HepG2 (cell line): Measurements from ENCODE around the gene ADAM8. TPM values are rescaled to one million over a fixed set of nuclear protein-coding genes. Genes with fewer than 3 reads are reported as not detected.
A peak's percentile ranks its signal among the peaks of the same experiment; 100 is the strongest.

Experiments
- AKAP8 ChIP-seq: sonication (generic); formaldehyde crosslinking; IDR thresholded peaks from 2 replicates; pipeline ENCODE4 v1.5.1; 2020; ENCODE audit warnings: mild to moderate bottlenecking, missing genetic modification reagents
- KLF16 ChIP-seq, 2 experiments: sonication (generic) in 1 of 2; formaldehyde crosslinking in 1 of 2; IDR thresholded peaks; 2 replicates each; pipeline versions ENCODE4 v1.6.1 to v1.8.0; 2016 to 2023; ENCODE audit warnings: missing genetic modification reagents in 2 of 2, missing compliant biosample characterization in 1 of 2
- MED1 ChIP-seq: sonication (generic); formaldehyde crosslinking; IDR thresholded peaks from 2 replicates; pipeline ENCODE4 v1.4.0; 2020; ENCODE audit warnings: missing genetic modification reagents
- MIER2 ChIP-seq: IDR thresholded peaks from 2 replicates; pipeline ENCODE4 v1.6.1; 2016; ENCODE audit warnings: missing biosample characterization, missing genetic modification reagents
- NPAS2 ChIP-seq: sonication (generic); formaldehyde crosslinking; IDR thresholded peaks from 2 replicates; pipeline ENCODE4 v1.8.0; 2022; ENCODE audit warnings: mild to moderate bottlenecking, missing genetic modification reagents, borderline replicate concordance
- NR1H2 ChIP-seq: sonication (generic); formaldehyde crosslinking; IDR thresholded peaks from 2 replicates; pipeline ENCODE4 v1.8.1; 2022; ENCODE audit warnings: low read depth, missing genetic modification reagents, borderline replicate concordance
- RBM39 ChIP-seq: fragments of 200-400 bp; formaldehyde crosslinking; IDR thresholded peaks from one replicate; pipeline ENCODE4 v1.6.1; 2018; ENCODE audit warnings: antibody characterized with exemption, mild to moderate bottlenecking, low read depth, low read length; ENCODE audit not compliant: poor library complexity, severe bottlenecking
- RCOR2 ChIP-seq: IDR thresholded peaks from 2 replicates; pipeline ENCODE4 v1.6.1; 2016; ENCODE audit warnings: missing biosample characterization, missing genetic modification reagents
- ZFP41 ChIP-seq: sonication (generic); formaldehyde crosslinking; IDR thresholded peaks from 2 replicates; pipeline ENCODE4 v1.4.0; 2020; ENCODE audit warnings: mild to moderate bottlenecking, missing genetic modification reagents, borderline replicate concordance
- ZMAT3 ChIP-seq: sonication (generic); formaldehyde crosslinking; conservative IDR thresholded peaks from 2 replicates; pipeline ENCODE4 v1.7.0; 2021; ENCODE audit warnings: missing genetic modification reagents
- ZNF629 ChIP-seq: sonication (generic); formaldehyde crosslinking; conservative IDR thresholded peaks from 2 replicates; pipeline ENCODE4 v1.5.0; 2020; ENCODE audit warnings: missing genetic modification reagents
- ZNF724P ChIP-seq: sonication (generic); formaldehyde crosslinking; IDR thresholded peaks from 2 replicates; pipeline ENCODE4 v1.8.0; 2022; ENCODE audit warnings: missing genetic modification reagents, borderline replicate concordance
- polyA plus RNA-seq, 8 experiments: library from polyadenylated mRNA; depleted of rRNA in 3 of 8; stranded (reverse) in 7 of 8; unstranded in 1 of 8; fragments of >200 nt; fragmentation: Illumina TruSeq in 4 of 8; extraction: Trizol in 4 of 8; gene quantifications; 2 replicates each; pipeline versions ENCODE4 v1.2.1 to v1.2.3, GENCODE V29; 2011 to 2016; ENCODE audit warnings: low read depth in 4 of 8, missing spikeins in 1 of 8, mixed read lengths in 1 of 8; ENCODE audit not compliant: insufficient read depth in 1 of 8
- total RNA-seq, 5 experiments: library from RNA; depleted of rRNA; stranded (reverse); fragments of >200 nt; fragmentation: Illumina TruSeq; extraction: Trizol; gene quantifications; 2 replicates each; pipeline ENCODE4 v1.2.3, GENCODE V29; 2016; ENCODE audit warnings: low read depth in 1 of 5
- TF ChIP-seq, protein P1 (sequence below): sonication (generic); formaldehyde crosslinking; IDR thresholded peaks from 2 replicates; pipeline ENCODE4 v1.4.0; 2020; ENCODE audit warnings: missing genetic modification reagents, mild to moderate bottlenecking, borderline replicate concordance
- TF ChIP-seq, protein P2 (sequence below): IDR thresholded peaks from 2 replicates; pipeline ENCODE4 v1.4.0; 2020; ENCODE audit warnings: mild to moderate bottlenecking, missing genetic modification reagents
- TF ChIP-seq, protein P3 (sequence below): sonication (generic); formaldehyde crosslinking; IDR thresholded peaks from 2 replicates; pipeline ENCODE4 v1.4.0; 2020; ENCODE audit warnings: missing genetic modification reagents
- TF ChIP-seq, protein P4 (sequence below): sonication (generic); formaldehyde crosslinking; IDR thresholded peaks from 2 replicates; pipeline ENCODE4 v1.8.0; 2022; ENCODE audit warnings: low read depth, missing genetic modification reagents
- TF ChIP-seq, protein P5 (sequence below): sonication (generic); formaldehyde crosslinking; IDR thresholded peaks from 2 replicates; pipeline ENCODE4 v1.5.0; 2020; ENCODE audit warnings: mild to moderate bottlenecking, missing genetic modification reagents, moderate library complexity

The ADAM8 gene
- total and polyA plus RNA-seq, 2 of the 13 experiments (the other 11 are each of a cell fraction or from before 2014, with no cell fraction given) = 0.24 to 0.93 TPM

DNA sequence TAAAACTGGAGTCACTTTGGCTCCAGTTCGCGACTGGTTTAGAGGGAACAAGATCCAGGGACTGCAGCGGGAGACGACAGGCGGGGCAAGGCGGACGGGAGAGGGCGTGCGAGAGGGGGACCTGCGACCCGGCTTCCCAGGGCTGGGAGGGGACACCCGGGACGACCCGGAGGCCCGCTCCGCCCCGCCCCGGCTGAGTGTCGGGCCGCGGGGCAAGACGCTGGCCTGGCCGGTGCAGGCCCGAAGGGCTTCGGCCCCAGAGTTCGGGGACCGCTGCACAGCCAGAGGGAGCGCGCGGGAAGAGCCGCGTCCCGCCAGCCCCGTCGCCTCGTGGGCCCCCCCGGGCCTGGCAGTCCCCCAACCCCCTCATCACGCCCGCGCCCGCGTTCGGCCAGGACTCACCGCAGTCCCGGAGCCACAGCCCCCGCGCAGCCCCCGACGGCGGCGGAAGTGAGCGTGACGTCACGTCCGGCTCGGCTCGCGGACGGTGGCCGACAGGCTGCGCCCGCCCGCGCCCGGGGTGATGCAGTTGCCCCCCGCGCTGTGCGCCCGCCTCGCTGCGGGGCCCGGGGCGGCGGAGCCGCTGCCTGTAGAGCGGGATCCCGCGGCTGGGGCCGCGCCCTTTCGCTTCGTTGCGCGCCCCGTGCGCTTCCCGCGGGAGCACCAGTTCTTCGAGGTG, 31.9 kb upstream of the ADAM8 start, which contains the start of the genes TUBGCP2 and ZNF511 (continued):
- TF ChIP-seq, protein P1, sequence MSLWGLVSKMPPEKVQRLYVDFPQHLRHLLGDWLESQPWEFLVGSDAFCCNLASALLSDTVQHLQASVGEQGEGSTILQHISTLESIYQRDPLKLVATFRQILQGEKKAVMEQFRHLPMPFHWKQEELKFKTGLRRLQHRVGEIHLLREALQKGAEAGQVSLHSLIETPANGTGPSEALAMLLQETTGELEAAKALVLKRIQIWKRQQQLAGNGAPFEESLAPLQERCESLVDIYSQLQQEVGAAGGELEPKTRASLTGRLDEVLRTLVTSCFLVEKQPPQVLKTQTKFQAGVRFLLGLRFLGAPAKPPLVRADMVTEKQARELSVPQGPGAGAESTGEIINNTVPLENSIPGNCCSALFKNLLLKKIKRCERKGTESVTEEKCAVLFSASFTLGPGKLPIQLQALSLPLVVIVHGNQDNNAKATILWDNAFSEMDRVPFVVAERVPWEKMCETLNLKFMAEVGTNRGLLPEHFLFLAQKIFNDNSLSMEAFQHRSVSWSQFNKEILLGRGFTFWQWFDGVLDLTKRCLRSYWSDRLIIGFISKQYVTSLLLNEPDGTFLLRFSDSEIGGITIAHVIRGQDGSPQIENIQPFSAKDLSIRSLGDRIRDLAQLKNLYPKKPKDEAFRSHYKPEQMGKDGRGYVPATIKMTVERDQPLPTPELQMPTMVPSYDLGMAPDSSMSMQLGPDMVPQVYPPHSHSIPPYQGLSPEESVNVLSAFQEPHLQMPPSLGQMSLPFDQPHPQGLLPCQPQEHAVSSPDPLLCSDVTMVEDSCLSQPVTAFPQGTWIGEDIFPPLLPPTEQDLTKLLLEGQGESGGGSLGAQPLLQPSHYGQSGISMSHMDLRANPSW (CRISPR knock-in tag) = no peak
- TF ChIP-seq NR1H2 = no peak
- no peak for TF ChIP-seq AKAP8
- TF ChIP-seq, protein P2, sequence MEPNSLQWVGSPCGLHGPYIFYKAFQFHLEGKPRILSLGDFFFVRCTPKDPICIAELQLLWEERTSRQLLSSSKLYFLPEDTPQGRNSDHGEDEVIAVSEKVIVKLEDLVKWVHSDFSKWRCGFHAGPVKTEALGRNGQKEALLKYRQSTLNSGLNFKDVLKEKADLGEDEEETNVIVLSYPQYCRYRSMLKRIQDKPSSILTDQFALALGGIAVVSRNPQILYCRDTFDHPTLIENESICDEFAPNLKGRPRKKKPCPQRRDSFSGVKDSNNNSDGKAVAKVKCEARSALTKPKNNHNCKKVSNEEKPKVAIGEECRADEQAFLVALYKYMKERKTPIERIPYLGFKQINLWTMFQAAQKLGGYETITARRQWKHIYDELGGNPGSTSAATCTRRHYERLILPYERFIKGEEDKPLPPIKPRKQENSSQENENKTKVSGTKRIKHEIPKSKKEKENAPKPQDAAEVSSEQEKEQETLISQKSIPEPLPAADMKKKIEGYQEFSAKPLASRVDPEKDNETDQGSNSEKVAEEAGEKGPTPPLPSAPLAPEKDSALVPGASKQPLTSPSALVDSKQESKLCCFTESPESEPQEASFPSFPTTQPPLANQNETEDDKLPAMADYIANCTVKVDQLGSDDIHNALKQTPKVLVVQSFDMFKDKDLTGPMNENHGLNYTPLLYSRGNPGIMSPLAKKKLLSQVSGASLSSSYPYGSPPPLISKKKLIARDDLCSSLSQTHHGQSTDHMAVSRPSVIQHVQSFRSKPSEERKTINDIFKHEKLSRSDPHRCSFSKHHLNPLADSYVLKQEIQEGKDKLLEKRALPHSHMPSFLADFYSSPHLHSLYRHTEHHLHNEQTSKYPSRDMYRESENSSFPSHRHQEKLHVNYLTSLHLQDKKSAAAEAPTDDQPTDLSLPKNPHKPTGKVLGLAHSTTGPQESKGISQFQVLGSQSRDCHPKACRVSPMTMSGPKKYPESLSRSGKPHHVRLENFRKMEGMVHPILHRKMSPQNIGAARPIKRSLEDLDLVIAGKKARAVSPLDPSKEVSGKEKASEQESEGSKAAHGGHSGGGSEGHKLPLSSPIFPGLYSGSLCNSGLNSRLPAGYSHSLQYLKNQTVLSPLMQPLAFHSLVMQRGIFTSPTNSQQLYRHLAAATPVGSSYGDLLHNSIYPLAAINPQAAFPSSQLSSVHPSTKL (CRISPR knock-in tag) = no peak
- TF ChIP-seq, protein P3, sequence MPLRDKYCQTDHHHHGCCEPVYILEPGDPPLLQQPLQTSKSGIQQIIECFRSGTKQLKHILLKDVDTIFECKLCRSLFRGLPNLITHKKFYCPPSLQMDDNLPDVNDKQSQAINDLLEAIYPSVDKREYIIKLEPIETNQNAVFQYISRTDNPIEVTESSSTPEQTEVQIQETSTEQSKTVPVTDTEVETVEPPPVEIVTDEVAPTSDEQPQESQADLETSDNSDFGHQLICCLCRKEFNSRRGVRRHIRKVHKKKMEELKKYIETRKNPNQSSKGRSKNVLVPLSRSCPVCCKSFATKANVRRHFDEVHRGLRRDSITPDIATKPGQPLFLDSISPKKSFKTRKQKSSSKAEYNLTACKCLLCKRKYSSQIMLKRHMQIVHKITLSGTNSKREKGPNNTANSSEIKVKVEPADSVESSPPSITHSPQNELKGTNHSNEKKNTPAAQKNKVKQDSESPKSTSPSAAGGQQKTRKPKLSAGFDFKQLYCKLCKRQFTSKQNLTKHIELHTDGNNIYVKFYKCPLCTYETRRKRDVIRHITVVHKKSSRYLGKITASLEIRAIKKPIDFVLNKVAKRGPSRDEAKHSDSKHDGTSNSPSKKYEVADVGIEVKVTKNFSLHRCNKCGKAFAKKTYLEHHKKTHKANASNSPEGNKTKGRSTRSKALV (CRISPR knock-in tag) = no peak
- TF ChIP-seq NPAS2 (CRISPR knock-in tag) = no peak
- TF ChIP-seq, protein P4, sequence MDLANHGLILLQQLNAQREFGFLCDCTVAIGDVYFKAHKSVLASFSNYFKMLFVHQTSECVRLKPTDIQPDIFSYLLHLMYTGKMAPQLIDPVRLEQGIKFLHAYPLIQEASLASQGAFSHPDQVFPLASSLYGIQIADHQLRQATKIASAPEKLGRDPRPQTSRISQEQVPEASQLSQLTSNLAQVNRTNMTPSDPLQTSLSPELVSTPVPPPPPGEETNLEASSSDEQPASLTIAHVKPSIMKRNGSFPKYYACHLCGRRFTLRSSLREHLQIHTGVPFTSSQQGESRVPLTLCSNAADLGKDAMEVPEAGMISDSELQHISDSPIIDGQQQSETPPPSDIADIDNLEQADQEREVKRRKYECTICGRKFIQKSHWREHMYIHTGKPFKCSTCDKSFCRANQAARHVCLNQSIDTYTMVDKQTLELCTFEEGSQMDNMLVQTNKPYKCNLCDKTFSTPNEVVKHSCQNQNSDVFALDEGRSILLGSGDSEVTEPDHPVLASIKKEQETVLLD (CRISPR knock-in tag) = peak; percentile 92
- no peak for TF ChIP-seq ZFP41 (CRISPR knock-in tag)
- no peak for TF ChIP-seq MIER2 (CRISPR knock-in tag)
- TF ChIP-seq RCOR2 (CRISPR knock-in tag) = no peak
- no peak for TF ChIP-seq ZNF629 (CRISPR knock-in tag)
- no peak for TF ChIP-seq KLF16 (CRISPR knock-in tag; IDR thresholded peaks at IDR 0.05)
- no peak; the same call in 1 of the 2 replicates for TF ChIP-seq ZMAT3
- 0 out of 2 replicates have a peak, but pooled peaks have one; percentile 26 for TF ChIP-seq ZNF724P (CRISPR knock-in tag)
- TF ChIP-seq RBM39 = no peak
- TF ChIP-seq, protein P5, sequence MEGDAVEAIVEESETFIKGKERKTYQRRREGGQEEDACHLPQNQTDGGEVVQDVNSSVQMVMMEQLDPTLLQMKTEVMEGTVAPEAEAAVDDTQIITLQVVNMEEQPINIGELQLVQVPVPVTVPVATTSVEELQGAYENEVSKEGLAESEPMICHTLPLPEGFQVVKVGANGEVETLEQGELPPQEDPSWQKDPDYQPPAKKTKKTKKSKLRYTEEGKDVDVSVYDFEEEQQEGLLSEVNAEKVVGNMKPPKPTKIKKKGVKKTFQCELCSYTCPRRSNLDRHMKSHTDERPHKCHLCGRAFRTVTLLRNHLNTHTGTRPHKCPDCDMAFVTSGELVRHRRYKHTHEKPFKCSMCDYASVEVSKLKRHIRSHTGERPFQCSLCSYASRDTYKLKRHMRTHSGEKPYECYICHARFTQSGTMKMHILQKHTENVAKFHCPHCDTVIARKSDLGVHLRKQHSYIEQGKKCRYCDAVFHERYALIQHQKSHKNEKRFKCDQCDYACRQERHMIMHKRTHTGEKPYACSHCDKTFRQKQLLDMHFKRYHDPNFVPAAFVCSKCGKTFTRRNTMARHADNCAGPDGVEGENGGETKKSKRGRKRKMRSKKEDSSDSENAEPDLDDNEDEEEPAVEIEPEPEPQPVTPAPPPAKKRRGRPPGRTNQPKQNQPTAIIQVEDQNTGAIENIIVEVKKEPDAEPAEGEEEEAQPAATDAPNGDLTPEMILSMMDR = peak; percentile 10; the same call in 1 of the 2 replicates
- no peak for TF ChIP-seq MED1 (CRISPR knock-in tag)
